ENCODE measurements around the gene OCLN.
"Not testable (repeated sequence)": the region's sequence is repeated elsewhere in the genome, so short reads cannot be mapped to it uniquely, and the experiment has no call there.

OCLN gene

DNA sequence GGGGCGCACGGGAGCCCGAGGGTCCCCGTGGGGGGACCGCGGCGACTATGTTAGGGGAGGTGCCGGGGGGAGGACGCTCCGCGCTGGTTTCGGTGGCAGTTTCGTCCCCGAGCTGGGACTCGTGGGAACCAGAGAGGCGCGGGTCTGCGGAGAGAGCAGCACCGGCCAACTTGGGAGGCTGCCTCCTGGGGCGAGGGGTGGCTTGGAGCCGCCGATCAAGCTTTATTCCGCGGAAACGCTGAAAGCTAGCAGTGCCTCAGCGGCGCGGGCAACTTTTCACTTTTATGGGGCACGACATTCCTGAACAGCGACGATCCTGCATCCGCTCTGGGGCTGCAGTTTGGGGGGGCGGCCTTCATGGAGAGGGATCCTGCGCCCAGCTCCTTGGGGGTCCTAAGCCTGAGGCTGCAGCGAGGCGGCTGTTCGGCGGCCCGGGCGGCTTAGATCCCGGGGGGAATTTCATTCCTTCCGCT, 369 bp downstream of the OCLN start:
- peak; percentile 42 for DNase-seq

DNA sequence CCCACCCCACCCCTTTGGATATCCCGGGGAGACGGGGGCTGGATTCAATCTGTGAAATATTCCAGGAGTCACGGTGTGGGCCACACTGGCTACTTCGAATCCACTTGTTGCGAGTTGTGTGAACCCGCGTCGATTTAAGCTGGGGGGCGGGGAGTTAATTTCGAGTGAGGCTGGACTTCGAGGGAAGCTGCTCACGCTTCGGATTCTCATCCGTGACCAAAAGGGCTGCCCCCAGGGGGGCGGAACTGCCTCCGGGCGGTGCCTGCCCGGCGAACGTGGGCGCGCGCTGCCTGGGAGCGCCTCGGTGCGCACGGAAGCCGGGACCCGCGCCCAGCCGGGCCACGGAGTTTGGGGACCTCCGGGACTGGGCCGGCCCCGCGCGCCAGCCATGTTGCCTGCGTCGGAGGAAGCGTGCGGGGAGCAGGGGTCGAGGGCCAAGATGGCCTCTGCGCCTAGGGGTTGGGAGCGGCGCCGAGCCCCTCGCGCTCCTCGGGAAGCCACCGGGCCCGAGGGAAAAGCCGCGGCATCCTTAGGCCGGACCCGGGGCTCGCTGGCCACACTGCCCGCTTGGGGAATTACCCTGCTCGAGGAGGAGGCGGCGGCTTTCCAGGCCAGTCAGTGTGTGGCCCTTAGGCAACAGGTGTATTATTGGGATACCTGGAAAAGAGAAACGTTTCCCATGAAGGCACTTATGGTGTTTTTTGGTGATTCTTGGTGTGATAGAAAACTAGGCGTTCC, 975 bp downstream of the OCLN start:
- peak; percentile 42 for DNase-seq

DNA sequence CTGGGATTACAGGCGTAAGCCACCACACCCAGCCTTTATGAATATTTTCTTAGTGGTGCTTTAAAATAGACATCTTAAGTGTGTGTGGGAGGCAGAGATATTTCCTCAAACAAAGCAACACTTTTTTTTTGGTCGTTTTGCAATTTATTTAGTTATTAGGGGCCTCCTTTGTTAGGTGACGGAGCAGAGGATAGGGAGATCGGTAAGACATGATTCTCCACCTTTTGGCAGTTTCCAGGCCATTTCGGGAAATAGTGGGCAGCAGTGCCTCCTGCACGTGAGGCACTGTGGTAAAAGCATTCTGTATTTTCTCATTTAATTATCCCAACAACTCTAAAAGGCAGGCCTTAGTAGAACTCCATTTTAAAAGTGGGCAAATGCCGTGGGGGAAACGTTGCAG, 1.9 kb downstream of the OCLN start:
- DNase-seq, result no peak

DNA sequence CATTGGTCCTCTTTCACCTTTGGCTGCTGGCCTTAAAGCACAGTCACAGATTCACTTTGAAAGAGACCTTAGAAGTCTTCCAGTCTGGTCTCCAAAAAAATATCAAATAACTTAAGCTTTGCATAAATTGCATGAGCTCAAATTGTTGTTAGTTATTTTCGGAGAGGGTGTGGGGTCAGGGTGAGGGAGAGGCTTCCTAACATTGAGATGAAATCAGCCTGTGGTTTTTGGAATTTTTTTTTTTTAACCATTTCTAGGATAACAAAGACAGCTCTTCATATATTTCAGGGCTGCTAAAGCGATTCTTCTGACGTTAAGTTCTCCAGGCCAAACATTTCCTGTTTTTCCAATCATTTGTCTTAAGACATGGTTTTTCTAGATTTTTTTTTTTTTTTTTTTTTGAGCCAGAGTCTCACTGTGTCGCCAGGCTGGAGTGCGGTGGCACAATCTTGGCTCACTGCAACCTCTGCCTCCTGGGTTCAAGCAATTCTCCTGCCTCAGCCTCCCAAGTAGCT, 4.5 kb downstream of the OCLN start:
- no peak for DNase-seq

DNA sequence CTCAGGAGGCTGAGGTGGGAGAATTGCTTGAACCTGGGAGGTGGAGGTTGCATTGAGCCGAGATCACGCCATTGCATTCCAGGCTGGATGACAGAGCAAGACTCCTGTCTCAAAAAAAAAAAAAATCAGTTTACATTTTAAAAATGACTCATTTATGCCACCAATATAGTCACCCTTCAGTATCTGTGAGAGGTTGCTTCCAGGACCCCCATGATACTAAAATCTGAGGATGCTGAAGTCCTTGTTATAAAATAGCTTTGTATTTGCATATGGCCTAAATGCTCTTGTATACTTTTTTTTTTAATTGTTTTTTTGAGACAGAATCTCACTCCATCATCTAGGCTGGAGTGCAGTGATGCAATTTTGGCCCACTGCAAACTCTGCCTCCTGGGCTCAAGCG, 5.8 kb downstream of the OCLN start:
- no peak for DNase-seq

DNA sequence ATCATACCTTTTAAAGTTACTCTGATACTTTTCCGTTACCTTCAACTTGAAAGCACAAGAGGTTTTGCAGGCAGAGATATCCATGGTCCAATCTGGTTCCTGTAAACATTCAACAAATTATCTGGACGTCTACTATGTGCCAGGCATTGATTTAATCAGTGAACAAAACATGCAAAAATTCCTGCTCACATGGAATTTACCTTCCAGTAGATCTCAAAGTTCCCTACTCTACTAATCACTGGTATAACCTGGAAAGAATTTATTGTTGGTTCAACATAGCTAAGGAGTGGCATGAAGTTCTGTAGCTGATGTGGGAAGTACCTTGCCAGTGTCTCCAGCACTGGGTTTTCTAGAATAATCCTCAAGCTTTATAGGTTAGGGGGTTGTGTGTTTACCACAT, 9.8 kb downstream of the OCLN start:
- DNase-seq, result no peak

DNA sequence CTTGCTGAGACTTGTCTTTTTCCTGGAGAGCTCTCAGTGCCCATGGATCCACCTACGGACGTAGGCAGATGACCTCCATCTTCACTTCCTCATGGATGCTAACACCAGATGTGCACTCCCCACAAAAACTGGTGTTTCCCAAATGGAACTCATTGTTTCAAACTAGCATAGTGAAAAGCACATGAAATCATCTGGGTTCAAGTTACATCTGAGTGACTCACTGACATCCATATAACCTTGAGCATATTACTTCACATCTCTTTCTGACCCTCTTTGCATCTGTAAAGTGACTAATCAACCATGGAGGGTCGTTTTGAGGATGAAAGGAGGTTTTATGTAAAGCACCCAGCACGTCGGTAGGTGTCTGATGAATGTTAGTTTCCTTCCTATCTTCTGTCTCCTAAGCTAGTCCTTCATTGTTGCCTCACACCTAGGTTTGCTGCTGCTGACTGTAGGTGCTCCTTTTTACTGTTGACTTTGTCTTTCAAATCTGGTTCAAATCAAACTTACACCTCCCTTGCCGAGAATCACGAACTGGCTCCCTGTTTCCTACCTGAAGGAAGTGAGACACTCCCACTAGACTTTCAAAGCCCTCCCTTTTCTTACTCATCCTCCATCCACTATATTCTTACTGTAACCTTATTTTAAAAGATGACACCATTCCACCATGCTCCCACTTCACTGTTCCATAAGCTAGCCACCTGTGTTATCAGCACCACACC, 10.3 kb downstream of the OCLN start:
- no peak for DNase-seq

DNA sequence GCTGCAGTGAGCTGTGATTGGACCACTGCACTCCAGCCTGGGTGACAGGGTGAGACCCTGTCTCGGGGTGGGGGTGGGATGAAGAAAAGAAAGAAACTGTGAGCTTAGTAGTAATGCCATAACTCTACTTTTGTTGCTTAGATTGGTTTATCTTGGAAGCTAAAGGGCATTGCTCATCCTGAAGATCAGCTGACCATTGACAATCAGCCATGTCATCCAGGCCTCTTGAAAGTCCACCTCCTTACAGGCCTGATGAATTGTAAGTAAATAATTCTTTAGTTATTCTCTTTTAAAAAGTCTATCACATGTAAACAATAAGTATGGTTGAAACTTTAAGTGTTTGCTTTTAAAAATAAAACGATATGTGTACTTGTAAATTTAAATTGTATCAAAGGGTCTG, 11.4 kb downstream of the OCLN start:
- DNase-seq, result no peak

DNA sequence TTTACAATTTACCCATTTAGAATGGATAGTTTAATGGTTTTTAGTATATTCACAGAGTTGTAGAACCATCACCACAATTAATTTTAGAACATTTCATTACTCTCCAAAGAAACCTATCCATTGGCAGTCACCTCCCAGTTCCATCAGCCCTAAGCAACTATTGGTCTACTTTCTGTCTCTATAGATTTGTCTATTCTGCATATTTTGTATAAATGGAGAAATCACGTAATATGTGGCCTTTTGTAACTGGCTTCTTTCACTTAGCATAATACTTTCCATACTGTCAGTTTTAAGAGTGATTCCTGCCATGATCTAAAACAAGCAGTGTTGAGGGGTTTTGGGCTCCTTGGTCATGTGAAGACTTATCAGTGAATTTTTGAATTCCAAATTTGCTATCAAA, 12.7 kb downstream of the OCLN start:
- DNase-seq, result no peak

DNA sequence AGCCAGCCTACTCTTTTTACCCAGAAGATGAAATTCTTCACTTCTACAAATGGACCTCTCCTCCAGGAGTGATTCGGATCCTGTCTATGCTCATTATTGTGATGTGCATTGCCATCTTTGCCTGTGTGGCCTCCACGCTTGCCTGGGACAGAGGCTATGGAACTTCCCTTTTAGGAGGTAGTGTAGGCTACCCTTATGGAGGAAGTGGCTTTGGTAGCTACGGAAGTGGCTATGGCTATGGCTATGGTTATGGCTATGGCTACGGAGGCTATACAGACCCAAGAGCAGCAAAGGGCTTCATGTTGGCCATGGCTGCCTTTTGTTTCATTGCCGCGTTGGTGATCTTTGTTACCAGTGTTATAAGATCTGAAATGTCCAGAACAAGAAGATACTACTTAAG, 16.6 kb downstream of the OCLN start:
- DNase-seq, result no peak

DNA sequence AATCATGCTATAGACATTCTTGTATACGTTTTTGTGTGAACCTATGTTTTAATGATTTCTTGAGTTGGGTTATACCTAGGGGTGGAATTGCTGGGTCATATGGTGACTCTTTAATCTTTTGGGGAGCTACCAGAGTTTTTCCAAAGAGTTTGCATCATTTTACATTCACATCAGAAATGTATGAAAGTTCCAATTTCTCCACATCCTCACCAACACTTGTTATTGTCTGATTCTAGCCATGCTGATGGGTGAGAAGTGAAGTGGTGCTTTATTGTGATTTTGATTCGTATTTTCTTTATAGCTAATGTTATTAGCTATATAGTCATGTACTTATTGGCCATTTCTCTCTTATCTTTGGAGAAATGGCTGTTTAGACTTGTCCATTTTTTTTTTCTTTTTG, 18.1 kb downstream of the OCLN start:
- DNase-seq, result no peak

DNA sequence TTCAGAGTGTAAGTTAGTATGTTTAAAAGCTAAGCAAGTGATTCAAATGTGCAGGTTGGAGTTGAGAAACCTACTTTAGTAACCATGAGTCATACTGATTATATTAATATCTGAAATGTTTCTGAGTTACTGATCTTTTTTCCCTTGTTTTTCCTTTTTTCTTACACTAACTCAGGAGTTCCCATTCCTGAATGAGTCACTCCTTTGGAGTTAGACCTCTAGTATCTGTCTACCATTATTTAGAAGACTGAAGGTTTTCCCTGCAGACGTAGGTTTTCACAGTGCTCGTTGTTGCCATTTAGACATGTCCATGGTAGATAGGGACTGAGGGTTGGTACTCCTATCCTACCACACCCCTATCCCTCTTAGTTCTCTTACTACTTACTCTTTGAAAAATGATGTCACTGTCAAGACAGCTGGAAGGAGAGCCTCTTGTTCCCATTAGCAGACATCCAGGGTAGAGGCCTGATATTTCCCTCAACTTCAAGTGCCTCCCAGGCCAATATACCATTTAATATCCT, 20.2 kb downstream of the OCLN start:
- no peak for DNase-seq

DNA sequence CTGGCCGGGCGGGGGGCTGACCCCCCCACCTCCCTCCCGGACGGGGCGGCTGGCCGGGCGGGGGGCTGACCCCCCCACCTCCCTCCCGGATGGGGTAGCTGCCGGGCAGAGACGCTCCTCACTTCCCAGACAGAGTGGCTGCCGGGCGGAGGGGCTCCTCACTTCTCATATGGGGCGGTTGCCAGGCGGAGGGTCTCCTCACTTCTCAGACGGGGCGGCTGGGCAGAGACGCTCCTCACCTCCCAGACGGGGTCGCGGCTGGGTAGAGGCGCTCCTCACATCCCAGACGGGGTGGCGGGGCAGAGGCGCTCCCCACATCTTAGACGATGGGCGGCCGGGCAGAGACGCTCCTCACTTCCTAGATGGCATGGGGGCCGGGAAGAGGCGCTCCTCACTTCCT, 23.0 kb downstream of the OCLN start:
- DNase-seq, result not testable (repeated sequence)

DNA sequence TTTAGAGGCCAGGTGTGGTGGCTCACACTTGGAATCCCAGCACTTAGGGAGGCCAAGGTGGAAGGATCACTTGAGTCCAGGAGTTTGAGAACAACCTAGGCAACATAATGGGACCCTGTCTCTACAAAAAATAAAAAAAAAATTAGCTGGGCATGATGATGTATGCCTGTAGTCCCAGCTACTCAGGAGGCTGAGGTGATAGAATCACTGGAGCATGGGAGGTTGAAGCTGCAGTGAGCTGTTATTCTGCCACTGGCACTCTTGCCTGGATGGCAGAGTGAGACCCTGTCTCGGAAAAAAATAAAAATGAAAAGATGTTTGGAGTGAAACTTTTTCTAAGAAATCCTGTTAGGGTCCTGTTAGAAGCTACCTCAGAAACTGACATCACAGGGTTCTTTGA, 24.2 kb downstream of the OCLN start:
- DNase-seq, result no peak

DNA sequence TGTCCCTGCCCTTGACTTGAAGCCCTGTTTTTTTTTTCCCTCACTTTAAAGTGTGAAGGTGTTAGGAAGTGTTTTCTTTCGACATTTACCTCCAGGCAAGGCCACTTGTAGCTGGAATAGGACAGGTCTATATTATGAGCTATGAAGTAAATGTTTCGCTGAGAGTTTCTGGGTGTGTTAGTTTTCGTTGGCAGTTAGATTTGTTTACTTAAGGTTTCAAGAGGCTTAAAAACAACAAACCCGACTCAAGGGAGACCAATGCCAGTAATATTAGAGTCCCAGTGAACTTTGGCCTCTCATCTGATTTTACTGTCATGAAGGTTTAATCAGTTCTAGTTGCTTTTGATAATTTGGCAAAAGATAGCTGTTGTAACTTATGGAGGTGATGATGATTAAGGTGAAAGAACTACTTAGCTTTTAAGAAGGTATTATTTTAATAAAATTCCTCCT, 25.2 kb downstream of the OCLN start:
- DNase-seq, result no peak

DNA sequence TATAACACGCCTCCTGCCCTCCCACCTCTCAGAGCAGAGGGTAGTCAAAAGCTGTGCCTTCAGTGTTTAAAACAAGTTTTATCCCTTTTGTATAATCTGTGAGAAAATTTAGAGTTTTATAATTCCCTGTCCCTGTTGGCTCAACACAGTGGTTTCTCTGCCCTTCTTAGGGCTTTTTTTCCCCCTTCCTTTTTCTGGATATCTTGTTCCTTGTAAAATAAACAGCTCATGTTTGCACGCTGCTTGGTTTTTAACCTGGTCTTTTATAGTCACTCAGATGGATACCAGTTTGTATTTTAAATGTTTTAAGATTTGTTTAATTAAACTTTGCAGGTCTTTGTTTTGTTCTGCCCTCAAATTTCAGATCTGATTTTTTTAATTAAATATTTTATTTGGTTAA, 26.7 kb downstream of the OCLN start:
- no peak for DNase-seq

DNA sequence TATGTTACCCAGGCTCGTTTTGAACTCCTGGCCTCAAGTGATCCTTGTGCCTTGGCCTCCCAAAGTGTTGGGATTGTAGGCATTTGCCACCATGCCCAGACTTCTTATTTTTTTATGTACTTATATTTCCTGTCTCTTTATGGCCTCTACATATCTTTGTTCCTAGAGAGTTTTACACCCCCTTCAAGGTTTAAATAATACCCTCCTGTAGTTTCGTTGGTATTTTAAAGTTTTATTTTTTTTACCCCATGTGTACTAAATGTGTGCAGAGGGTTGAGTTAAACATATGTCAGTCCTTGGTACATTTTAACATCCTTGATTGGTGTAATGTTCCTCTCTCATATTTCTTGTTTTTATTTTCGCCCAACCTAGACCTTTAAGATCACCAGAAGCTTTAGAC, 29.4 kb downstream of the OCLN start:
- no peak for DNase-seq

DNA sequence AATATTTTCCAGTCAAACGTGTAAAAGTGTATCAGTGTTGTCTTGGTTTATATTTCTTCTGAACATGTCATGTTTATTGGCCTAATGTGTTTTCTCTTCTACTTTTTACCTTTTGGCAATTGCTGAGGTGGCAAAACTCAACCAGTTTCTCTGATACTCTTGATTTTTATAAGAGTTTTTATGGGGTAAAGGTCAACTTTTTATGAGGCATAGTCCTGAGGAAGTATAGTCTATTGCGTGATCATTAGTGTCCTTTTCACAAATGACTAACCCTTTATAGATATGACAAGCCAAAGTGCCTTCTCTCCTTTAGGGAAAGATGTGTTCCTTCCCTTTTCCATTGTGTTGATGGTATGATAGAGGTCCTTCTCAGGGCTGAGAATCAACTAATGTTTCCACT, 32.9 kb downstream of the OCLN start:
- DNase-seq, result no peak

DNA sequence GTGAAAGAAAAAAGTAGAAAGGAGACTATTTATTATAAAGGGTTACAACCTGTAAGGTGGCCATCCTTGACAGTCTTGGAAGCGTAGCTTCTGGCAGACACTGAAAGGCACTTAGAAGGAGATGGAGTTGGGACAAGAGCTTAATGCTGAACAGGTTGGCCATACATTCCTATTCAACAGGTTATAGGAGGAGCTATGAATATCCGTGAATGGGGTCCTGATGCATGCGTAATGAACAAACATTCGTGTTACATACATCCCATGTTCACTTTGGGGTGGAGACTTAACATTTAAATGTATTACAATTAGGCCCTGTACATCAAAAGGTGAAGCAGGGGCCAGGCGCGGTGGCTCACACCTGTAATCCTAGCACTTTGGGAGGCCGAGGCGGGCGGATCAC, 34.1 kb downstream of the OCLN start:
- DNase-seq, result no peak

DNA sequence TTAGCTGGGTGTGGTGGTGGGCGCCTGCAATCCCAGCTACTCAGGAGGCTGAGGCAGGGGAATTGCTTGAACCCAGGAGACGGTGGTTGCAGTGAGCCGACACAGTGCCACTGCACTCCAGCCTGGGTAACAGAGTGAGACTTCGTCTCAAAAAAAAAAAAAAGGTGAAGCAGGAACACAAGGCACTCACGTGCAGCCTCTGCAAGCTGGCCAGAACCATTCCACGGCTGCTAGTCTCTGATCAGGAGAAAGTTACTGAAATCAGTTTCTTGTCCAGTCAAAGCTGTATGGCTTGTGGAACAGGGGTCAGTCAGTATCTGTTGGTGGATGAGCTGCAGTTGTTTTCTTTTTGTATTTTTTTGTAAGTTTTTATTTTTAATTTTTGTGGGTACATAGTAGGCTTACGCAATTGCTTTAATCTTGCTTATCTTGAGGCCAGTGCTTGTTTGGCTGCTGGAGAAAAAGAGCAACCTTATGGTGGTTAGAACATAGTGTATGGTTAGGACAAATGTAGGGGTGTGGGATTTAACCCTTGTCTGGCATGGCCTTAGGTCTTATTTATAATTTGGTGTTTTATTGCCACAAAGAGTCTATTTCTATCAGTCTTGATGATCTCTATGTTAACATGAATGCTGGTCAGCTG, 34.7 kb downstream of the OCLN start:
- no peak for DNase-seq

DNA sequence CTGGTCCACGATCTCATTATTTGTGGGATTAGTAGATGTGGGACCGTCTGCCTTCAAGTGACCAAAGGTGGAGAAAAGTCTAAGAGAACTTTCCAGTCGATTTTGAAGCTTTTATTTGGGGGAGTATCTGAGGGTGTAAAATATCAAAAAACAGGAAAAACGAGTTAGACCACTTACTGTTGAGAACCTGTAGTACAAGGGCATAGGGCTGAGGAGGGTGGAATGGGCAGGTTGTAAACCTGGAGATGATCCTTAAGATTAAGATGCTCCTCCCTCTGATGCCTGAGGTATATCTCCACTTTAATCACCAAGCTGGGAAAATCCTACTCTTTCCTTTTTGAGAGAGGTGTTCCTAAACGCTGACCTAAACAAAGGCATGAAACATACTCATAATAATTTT, 35.4 kb downstream of the OCLN start:
- DNase-seq, result no peak

DNA sequence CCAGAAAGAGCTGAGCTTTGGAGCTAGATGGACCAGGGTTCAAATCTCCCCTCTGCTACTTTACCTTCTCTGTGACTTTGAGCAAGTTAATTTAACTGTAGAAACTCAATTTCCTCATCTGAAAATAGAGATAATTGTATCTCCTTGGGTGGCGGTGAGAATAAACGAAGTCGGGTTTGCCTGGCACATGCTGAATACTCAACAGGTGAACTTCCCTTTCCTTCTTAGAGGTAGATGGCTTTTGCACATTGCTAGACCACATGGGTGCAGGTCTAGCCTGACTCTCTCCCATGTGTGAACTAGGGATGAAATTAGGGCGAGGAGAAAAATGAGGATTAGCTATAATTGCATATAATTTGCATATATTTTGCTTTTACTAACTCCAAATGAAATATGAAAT, 36.0 kb downstream of the OCLN start:
- no peak for DNase-seq

DNA sequence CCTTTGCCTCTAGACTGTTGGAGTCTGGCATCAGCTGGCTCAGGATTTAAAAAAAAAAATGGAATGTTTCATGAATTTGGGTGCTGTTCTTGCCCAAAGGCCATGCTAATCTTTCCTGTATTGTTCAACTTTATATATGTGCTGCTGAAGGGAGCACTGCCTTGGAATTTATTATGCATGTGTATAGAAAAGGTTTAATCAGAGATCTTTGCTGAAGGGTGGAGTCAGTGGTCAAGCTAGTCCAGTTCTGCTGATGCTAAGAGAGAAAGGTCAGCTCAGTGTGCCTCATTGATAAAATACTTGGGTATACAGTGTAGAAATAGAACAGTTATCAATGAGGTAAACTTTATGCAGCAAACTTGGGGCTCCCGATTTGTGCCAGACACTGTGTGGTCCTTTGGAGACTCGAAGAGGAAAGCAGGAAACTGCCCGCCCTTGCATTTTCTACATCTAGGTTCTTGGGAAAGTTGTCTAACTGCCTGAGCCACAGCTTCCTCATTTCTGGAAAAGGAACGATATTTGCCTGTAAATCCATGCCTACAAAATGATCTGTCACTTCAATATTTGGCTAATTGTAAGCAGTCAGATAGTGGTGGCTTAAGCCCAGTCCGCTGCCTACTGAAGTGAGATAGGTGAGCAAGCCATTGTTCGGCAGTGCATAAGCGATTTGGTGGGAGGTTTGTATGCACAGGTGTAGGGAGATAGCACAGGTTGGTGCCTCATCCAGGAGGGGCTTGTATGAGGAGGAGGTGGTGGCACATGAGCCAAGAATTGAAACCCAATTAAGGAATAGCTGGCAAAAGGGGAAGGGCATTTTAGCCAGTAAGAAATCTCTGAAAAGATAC, 38.2 kb downstream of the OCLN start:
- no peak for DNase-seq

All from 8988T (cell line).